OCI-LY7 (cell line): ENCODE data around the gene HLX.

Experiments used
- CTCF ChIP-seq: fragments of 200-600 bp; sonication (generic); conservative IDR thresholded peaks from 2 replicates; pipeline ENCODE4 v1.5.1; 2014; ENCODE audit warnings: mild to moderate bottlenecking, antibody characterized with exemption, low read length, moderate library complexity, mixed read lengths
- EZH2phosphoT487 ChIP-seq: fragments of 200-600 bp; sonication (generic); IDR thresholded peaks from 2 replicates; pipeline ENCODE4 v1.6.1; 2018; ENCODE audit warnings: low read depth, borderline replicate concordance, mild to moderate bottlenecking, mixed run types, antibody characterized with exemption, low read length, moderate library complexity, mixed read lengths

- TF ChIP-seq CTCF (no peak), EZH2phosphoT487 (no peak)
Measured at GRCh38 chr1:220904876-220905275, 25.6 kb downstream of the HLX start.
